Measurements from ENCODE around the gene GIGYF1.

GIGYF1 gene

DNA sequence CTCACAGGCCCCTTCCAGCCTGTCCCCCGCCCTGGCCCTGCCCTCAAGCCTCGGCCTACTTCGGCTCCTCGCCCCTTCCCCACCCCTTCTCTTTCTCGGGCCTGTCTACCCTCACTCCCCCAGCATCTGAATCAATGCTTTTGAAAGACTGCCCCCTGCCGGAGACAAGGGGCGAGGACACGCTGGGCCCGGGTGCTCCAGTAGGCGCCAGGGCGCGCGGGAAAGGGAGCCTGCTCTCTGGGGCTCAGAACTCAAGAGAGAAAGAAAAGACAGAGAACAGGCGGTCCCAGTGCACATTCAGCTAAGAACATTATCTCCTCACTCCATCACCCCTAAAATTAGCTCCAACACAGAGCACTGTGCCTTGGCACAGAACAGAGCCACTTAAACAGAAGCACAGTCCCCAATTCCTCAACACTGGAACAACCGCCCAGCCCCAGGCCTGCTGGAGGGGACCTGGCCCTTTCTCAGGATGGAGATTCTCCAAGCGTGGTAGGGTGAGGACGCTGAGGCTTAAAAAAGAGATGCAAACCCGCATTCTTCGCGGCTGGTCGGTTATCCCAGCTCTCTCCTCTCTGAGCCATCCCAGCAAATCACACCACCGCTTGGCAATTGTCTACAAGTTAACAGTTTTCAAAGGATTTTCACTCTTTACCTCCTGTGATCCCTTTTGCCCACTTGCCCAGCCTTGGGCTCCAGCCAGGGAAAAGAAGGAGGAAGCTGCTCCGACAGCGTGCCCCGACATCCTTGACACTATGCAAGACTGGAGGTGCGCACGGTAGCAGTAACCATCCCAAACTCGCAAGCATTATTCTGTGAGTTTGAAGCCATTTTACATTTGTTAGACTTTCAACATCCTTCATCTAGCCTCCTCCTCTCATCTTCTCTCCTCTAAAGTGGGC, 2.1 kb downstream of the GIGYF1 start:
- H3K36me3 ChIP-seq (ENCODE audit: control insufficient read depth, insufficient read depth, low read length) = peaks cover 19% of the 10 kb centered on the region
- no peaks in the 10 kb centered on the region for H3K9me3 ChIP-seq (ENCODE audit: control insufficient read depth, insufficient read depth, low read length)
- peak; percentile 75 for DNase-seq (ENCODE audit: low read depth, low spot score)
- 0 out of 2 replicates have a peak, but pooled peaks cover 2% of the 10 kb centered on the region for H3K4me1 ChIP-seq (ENCODE audit: control insufficient read depth, insufficient read depth, low read length)
- no peaks in the 10 kb centered on the region for H3K27me3 ChIP-seq (ENCODE audit: control insufficient read depth, insufficient read depth, low read length)
- no CpG with 5 or more reads among the region's 28 CpGs for WGBS (ENCODE audit: insufficient coverage, insufficient read length)
- peak overlapping the region; percentile 1; the same call in 1 of the 2 replicates for H3K4me3 ChIP-seq (ENCODE audit: low read length)
- no peak overlapping the region for H3K27ac ChIP-seq (ENCODE audit: low read length)

DNA sequence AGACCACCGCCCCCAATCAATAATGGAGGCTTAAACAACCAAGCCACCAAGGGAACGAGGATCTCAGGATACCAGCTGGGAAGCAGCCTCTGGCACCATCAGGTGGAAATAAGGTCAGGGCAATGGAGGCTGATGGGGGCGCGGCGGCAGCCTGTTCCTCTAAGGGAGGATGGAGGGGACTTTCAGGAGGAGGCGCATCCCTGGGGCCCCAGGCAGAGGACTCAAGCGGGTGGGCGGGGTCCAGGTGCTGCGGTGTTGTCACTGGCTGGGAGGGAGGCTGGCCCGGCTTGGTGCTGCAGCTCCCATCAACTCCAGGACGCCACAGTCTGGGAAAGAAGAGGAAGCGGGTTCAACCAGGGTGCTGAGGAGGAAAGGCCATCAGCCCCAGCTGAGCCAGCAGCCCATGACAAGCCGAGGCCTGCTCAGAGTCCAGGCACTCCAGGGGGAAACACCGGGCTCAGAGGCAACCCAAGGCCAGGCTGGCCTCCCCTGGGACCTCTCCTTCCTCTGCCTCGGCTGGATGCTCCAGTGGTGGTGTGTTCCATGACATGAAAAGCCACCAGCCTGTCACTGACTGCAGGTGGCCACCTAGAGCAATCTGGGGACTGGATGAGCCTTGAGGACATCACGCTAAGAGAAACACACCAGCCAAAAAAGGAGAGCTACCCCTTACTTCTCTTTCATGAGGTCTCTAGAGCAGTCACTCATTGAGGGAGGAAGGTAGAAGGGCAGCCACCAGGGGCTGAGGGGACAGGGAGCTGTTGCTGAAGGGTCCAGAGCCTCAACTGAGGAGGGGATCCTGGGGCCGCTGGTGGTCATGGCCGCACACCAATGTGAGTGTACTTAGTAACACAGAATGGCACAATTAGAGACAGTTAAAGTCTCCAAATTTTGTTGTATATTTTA, 4.6 kb downstream of the GIGYF1 start:
- no peak for DNase-seq (ENCODE audit: low read depth, low spot score)
- Histone ChIP-seq H3K36me3 (ENCODE audit: control insufficient read depth, insufficient read depth, low read length) (peaks cover 43% of the 10 kb centered on the region), H3K27me3 (ENCODE audit: control insufficient read depth, insufficient read depth, low read length) (no peaks in the 10 kb centered on the region), H3K4me3 (ENCODE audit: low read length) (no peak overlapping the region), H3K27ac (ENCODE audit: low read length) (no peak overlapping the region), H3K4me1 (ENCODE audit: control insufficient read depth, insufficient read depth, low read length) (0 out of 2 replicates have a peak, but pooled peaks cover 2% of the 10 kb centered on the region), H3K9me3 (ENCODE audit: control insufficient read depth, insufficient read depth, low read length) (no peaks in the 10 kb centered on the region)
- no CpG with 5 or more reads among the region's 18 CpGs for WGBS (ENCODE audit: insufficient coverage, insufficient read length)

DNA sequence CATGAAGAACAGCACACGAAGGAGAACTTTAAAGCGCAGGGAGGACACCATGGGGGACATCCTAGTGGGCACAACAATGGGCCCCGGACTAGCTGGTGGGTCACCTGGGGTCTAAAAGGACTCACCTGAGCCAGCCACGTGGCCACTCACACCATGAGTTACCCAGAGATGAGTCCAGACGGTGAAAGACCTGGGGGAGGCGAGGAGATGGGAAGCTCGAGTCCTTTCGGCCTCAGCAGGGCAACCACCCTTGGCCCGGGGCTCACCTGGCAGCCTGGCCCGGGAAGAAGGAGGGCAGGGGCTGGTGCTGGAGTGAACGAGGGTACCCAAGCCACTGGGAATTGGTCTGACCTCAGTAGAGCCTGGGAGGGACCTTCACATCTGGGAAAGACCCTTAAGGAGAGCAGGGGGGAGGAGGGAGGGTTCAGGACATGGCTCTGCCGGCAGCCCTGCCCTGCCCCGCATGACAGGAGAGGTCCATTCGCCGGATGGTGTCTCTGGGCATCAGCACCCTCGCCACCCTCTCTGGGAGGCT, 5.7 kb downstream of the GIGYF1 start:
- H3K36me3 ChIP-seq (ENCODE audit: control insufficient read depth, insufficient read depth, low read length) = peaks cover 54% of the 10 kb centered on the region

DNA sequence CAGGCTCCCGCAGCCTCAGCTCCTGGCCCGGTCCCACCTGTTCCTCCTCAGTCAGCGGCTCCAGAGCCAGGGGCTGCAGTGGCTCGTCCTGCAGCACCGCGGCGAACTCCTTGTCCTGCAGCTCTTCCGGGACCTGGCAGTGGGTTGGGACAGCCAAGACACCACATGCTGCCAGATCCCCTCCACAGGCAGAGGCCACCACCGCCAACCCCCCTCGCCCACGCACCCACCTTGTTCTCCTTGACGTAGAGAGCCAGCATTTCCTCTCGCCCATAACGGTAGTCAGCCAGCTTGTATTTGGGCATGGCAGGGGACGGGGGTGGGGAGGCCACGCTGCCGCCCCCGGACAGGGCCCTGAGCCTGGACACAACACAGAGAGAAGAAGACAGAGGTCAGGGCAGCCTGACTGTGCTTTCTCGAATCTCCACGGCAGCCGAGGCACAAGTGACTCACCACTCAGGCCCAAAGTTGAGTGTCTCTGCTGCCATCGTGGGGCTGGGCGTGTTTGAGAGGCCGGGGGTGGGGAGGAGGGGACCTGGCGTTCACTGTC, 6.2 kb downstream of the GIGYF1 start:
- peaks cover 59% of the 10 kb centered on the region for H3K36me3 ChIP-seq (ENCODE audit: control insufficient read depth, insufficient read depth, low read length)
- H3K27ac ChIP-seq (ENCODE audit: low read length) = no peak overlapping the region
- no peak for DNase-seq (ENCODE audit: low read depth, low spot score)
- no CpG with 5 or more reads among the region's 25 CpGs for WGBS (ENCODE audit: insufficient coverage, insufficient read length)
- H3K9me3 ChIP-seq (ENCODE audit: control insufficient read depth, insufficient read depth, low read length) = no peaks in the 10 kb centered on the region
- peaks cover 2% of the 10 kb centered on the region; the same call in 1 of the 2 replicates for H3K4me1 ChIP-seq (ENCODE audit: control insufficient read depth, insufficient read depth, low read length)
- H3K27me3 ChIP-seq (ENCODE audit: control insufficient read depth, insufficient read depth, low read length) = no peaks in the 10 kb centered on the region
- no peak overlapping the region for H3K4me3 ChIP-seq (ENCODE audit: low read length)

More for the DNA sequence above, 5.7 kb downstream of the GIGYF1 start:
- WGBS (ENCODE audit: insufficient coverage, insufficient read length) = no CpG with 5 or more reads among the region's 16 CpGs
- H3K9me3 ChIP-seq (ENCODE audit: control insufficient read depth, insufficient read depth, low read length) = no peaks in the 10 kb centered on the region
- H3K27ac ChIP-seq (ENCODE audit: low read length) = no peak overlapping the region
- H3K4me3 ChIP-seq (ENCODE audit: low read length) = no peak overlapping the region
- 0 out of 2 replicates have a peak, but pooled peaks cover 2% of the 10 kb centered on the region for H3K4me1 ChIP-seq (ENCODE audit: control insufficient read depth, insufficient read depth, low read length)
- no peaks in the 10 kb centered on the region for H3K27me3 ChIP-seq (ENCODE audit: control insufficient read depth, insufficient read depth, low read length)
- DNase-seq (ENCODE audit: low read depth, low spot score) = no peak

DNA sequence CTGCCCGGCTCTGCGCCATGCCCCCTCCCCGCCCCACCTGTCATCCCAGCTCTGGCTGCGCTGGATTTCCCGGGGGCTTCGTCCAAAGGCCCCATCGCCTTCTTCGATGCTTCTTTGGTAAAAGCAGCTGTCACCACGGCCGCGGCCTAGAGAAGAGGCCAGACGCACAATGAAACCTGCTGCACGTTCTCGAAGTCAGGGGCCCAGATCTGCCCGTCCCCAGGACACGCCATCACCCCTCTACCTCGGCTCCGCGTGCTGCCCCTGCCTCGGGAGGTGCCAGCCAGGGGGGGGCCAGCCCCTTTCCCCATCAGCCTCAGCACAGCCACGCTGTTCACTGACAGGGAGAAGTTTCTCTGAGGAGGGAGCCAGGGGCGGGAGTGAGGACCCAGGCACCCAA, 6.8 kb downstream of the GIGYF1 start:
- Histone ChIP-seq H3K4me1 (ENCODE audit: control insufficient read depth, insufficient read depth, low read length) (peaks cover 2% of the 10 kb centered on the region; the same call in 1 of the 2 replicates), H3K36me3 (ENCODE audit: control insufficient read depth, insufficient read depth, low read length) (peaks cover 65% of the 10 kb centered on the region)
- no CpG with 5 or more reads among the region's 22 CpGs for WGBS (ENCODE audit: insufficient coverage, insufficient read length)

DNA sequence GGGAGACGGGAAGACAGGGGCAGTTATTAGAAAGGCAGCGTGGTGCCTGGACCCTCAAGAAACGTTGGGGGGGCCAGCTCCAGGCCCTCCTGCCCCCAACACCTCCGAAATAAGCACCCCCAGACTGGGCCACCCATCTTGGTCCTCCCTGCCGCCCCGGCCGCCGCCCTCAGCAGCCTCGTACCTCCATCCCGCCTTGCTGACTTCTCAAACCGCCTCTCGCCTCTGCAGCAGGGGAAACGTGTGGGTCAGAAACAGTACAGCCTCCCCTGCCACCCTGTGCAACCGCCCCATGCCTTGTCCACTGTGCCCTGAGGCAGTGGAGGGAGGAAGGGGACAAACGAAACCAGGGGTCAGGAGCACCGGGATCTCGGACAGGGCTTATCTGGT, 7.2 kb downstream of the GIGYF1 start:
- WGBS (ENCODE audit: insufficient coverage, insufficient read length) = no CpG with 5 or more reads among the region's 17 CpGs
- Histone ChIP-seq H3K36me3 (ENCODE audit: control insufficient read depth, insufficient read depth, low read length) (peaks cover 69% of the 10 kb centered on the region), H3K27ac (ENCODE audit: low read length) (no peak overlapping the region)

More for the DNA sequence above, 6.8 kb downstream of the GIGYF1 start:
- DNase-seq (ENCODE audit: low read depth, low spot score) = no peak
- no peak overlapping the region for H3K27ac ChIP-seq (ENCODE audit: low read length)
- no peaks in the 10 kb centered on the region for H3K27me3 ChIP-seq (ENCODE audit: control insufficient read depth, insufficient read depth, low read length)
- no peak overlapping the region for H3K4me3 ChIP-seq (ENCODE audit: low read length)
- no peaks in the 10 kb centered on the region for H3K9me3 ChIP-seq (ENCODE audit: control insufficient read depth, insufficient read depth, low read length)

DNA sequence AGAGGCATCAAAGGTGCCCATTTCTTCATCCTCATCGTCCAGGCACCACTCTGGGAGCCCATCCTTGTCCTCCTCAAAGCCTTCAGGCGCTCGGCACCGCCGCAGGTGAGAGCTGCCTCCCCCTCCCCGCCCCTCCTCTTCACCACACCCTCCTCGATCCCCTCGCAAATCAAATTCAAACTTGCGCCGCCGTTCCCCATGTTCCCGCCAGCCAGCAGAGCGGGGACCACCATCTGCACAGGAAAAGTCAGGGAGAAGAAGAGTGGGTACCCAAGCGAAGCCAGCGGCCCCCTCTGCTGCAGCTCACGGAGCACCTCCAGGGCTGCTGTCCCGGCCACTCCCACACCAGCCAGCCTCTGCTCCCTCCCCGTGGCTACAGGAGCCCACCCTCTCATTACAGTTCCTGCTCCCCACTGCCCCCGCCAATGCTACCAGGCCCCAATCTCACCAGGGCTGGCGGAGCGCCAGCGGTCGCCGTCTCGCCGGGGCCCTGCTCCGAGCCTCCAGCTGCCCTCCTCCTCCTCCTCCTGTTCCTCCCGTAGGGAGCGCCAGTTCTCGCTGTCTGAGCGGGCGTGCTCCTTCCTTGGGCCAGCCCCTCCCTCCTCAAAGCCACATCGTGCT, 7.7 kb downstream of the GIGYF1 start:
- no peaks in the 10 kb centered on the region for H3K9me3 ChIP-seq (ENCODE audit: control insufficient read depth, insufficient read depth, low read length)
- no CpG with 5 or more reads among the region's 33 CpGs for WGBS (ENCODE audit: insufficient coverage, insufficient read length)
- no peak for DNase-seq (ENCODE audit: low read depth, low spot score)
- H3K36me3 ChIP-seq (ENCODE audit: control insufficient read depth, insufficient read depth, low read length) = peaks cover 74% of the 10 kb centered on the region
- no peak overlapping the region for H3K27ac ChIP-seq (ENCODE audit: low read length)
- H3K4me1 ChIP-seq (ENCODE audit: control insufficient read depth, insufficient read depth, low read length) = peaks cover 2% of the 10 kb centered on the region; the same call in 1 of the 2 replicates
- no peak overlapping the region for H3K4me3 ChIP-seq (ENCODE audit: low read length)
- no peaks in the 10 kb centered on the region for H3K27me3 ChIP-seq (ENCODE audit: control insufficient read depth, insufficient read depth, low read length)

More for the DNA sequence above, 7.2 kb downstream of the GIGYF1 start:
- Histone ChIP-seq H3K4me1 (ENCODE audit: control insufficient read depth, insufficient read depth, low read length) (peaks cover 2% of the 10 kb centered on the region; the same call in 1 of the 2 replicates), H3K4me3 (ENCODE audit: low read length) (no peak overlapping the region), H3K27me3 (ENCODE audit: control insufficient read depth, insufficient read depth, low read length) (no peaks in the 10 kb centered on the region), H3K9me3 (ENCODE audit: control insufficient read depth, insufficient read depth, low read length) (no peaks in the 10 kb centered on the region)
- no peak for DNase-seq (ENCODE audit: low read depth, low spot score)

DNA sequence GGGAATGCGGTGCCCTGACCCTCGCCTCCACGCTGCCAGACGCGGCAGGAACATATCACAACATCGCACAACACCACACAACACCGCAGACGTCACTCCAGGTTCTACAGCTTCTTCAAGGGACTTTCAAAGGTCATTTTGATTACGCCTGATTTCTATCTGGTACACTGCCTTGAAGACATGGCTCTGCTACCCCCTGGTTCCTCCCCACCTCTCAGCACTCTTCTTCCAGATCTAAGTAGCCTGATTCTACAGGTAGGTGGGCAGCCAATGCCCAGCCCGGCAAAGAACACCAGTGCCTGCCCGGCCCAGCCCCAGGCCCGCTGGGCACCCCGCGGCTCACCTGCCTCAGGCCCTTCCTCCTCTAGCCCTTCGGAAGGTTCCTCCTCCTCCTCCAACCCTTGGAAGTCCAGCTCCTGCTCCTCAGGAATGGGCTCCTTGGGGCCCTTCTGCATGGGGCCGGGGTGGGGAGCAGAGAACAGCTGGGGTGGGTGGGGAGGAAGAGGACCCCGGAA, 8.4 kb downstream of the GIGYF1 start:
- H3K36me3 ChIP-seq (ENCODE audit: control insufficient read depth, insufficient read depth, low read length) = peaks cover 76% of the 10 kb centered on the region
- no peak overlapping the region for H3K27ac ChIP-seq (ENCODE audit: low read length)
- DNase-seq (ENCODE audit: low read depth, low spot score) = no peak
- WGBS (ENCODE audit: insufficient coverage, insufficient read length) = no CpG with 5 or more reads among the region's 17 CpGs
- no peak overlapping the region for H3K4me3 ChIP-seq (ENCODE audit: low read length)
- H3K9me3 ChIP-seq (ENCODE audit: control insufficient read depth, insufficient read depth, low read length) = no peaks in the 10 kb centered on the region
- no peaks in the 10 kb centered on the region; the same call in 1 of the 2 replicates for H3K4me1 ChIP-seq (ENCODE audit: control insufficient read depth, insufficient read depth, low read length)
- no peaks in the 10 kb centered on the region for H3K27me3 ChIP-seq (ENCODE audit: control insufficient read depth, insufficient read depth, low read length)

DNA sequence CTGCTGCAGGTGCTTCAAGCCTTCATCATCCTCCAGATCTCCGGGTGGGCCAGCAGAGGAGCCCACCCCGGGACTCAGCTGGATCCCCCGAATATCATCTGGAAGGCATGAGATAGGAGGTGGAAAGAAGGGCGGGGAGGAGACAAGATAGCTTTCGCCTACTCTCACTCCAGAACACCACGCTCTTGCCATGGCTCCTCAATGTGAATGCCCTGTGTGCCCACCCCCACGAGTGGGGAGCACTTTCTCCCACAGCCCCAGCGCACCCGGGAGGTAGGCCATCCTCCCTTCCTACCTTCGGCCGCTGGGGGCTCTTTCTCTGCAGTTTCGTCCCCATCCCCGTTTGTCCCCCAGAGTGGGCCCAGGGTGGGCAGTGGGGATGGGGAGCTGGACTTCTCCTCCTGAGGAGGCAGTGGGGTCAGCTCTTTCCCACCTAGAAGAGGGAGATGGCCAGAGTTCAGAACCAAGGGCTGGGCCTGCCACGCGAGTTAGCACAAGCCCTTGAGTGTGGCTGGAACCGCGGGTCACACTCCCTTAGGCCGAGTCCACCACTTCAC, 8.9 kb downstream of the GIGYF1 start:
- no peaks in the 10 kb centered on the region for H3K9me3 ChIP-seq (ENCODE audit: control insufficient read depth, insufficient read depth, low read length)

More for the DNA sequence above, 8.9 kb downstream of the GIGYF1 start:
- no peak overlapping the region for H3K27ac ChIP-seq (ENCODE audit: low read length)
- H3K4me1 ChIP-seq (ENCODE audit: control insufficient read depth, insufficient read depth, low read length) = no peaks in the 10 kb centered on the region; the same call in 1 of the 2 replicates
- DNase-seq (ENCODE audit: low read depth, low spot score) = no peak
- H3K36me3 ChIP-seq (ENCODE audit: control insufficient read depth, insufficient read depth, low read length) = peaks cover 77% of the 10 kb centered on the region
- H3K4me3 ChIP-seq (ENCODE audit: low read length) = no peak overlapping the region
- WGBS (ENCODE audit: insufficient coverage, insufficient read length) = no CpG with 5 or more reads among the region's 18 CpGs
- no peaks in the 10 kb centered on the region for H3K27me3 ChIP-seq (ENCODE audit: control insufficient read depth, insufficient read depth, low read length)

All from iPS DF 6.9 (cell line).